Stimulated activated CD4-positive, alpha-beta T cell treated with anti-CD3 and anti-CD28 coated beads, Interleukin-12 subunit alpha, Interleukin-12 subunit beta, amount 100 ng/mL, for 4 hours (primary cell): ENCODE data around the gene S1PR5.

Source experiments
- DNase-seq: peaks from one replicate; pipeline ENCODE4 v3.0.0-alpha.2; 2020

S1PR5 gene

DNA sequence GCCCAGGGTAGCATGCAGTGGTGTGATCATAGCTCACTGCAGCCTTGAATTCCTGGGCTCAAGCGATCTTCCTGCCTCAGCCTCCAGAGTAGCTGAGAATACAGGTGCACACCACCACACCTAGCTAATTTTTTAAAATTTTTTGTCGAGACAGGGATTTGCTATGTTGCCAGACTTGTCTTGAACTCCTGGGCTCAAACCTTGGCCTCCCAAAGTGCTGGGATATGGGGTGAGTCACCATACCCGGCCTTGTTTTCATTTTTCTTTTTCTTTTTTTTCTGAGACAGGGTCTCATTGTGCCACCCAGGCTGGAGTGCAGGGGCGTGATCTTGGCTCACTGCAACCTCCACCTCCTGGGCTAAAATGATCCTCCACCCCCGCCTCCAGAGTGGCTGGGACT is 52.8 kb downstream of the S1PR5 start:
- no peak for DNase-seq
